Natural killer cell (primary cell): Measurements from ENCODE around the gene DLG5. TPM values are rescaled to one million over a fixed set of nuclear protein-coding genes. Genes with fewer than 3 reads are reported as not detected.

ENCODE experiments used
- ATAC-seq, 3 donors: fragments of 150-1000 bp in 2 of 3; fragments of 200-7000 bp in 1 of 3; cut with Tn5 transposase; 1 replicate in 1 of 3; 2 replicates in 2 of 3; pipeline ENCODE4 v1.10.0; 2021; ENCODE audit warnings: mild to moderate bottlenecking in 2 of 3, moderate library complexity in 2 of 3
- DNase-seq, 2 donors: peaks; one replicate each; pipeline versions ENCODE4 v3.0.0 to v3.0.0-alpha.2; 2013 to 2021; ENCODE audit warnings: mixed read lengths in 1 of 2
- H3K27ac ChIP-seq: one replicate; pipeline ENCODE4 v1.5.1; 2013; ENCODE audit warnings: mild to moderate bottlenecking, low read length
- H3K27me3 ChIP-seq: one replicate; pipeline ENCODE4 v1.6.1; 2013; ENCODE audit warnings: low read length; ENCODE audit not compliant: control insufficient read depth, insufficient read depth
- H3K36me3 ChIP-seq: one replicate; pipeline ENCODE4 v1.6.1; 2013; ENCODE audit warnings: low read length; ENCODE audit not compliant: control insufficient read depth, insufficient read depth
- H3K4me1 ChIP-seq: one replicate; pipeline ENCODE4 v1.6.1; 2013; ENCODE audit warnings: low read length; ENCODE audit not compliant: control insufficient read depth, insufficient read depth
- H3K4me3 ChIP-seq: one replicate; pipeline ENCODE4 v1.5.1; 2013; ENCODE audit warnings: low read length
- H3K9me3 ChIP-seq: one replicate; pipeline ENCODE4 v1.6.1; 2013; ENCODE audit warnings: low read length; ENCODE audit not compliant: control insufficient read depth, insufficient read depth
- H3K27ac Mint-ChIP-seq, 2 donors: one replicate each; pipeline ENCODE4 v1.8.0; 2022; ENCODE audit warnings: mild to moderate bottlenecking in 2 of 2, mixed read lengths in 2 of 2, moderate library complexity in 1 of 2
- H3K27me3 Mint-ChIP-seq, 2 donors: one replicate each; pipeline ENCODE4 v1.8.0; 2022; ENCODE audit warnings: low read depth in 2 of 2, mixed read lengths in 2 of 2
- H3K36me3 Mint-ChIP-seq: one replicate; pipeline ENCODE4 v1.8.0; 2022; ENCODE audit warnings: mixed read lengths
- H3K4me1 Mint-ChIP-seq, 2 donors: one replicate each; pipeline ENCODE4 v1.8.0; 2022; ENCODE audit warnings: mixed read lengths in 2 of 2
- H3K4me3 Mint-ChIP-seq: one replicate; pipeline ENCODE4 v1.8.0; 2022; ENCODE audit warnings: mild to moderate bottlenecking, moderate library complexity, mixed read lengths
- H3K9me3 Mint-ChIP-seq, 2 donors: one replicate each; pipeline ENCODE4 v1.8.0; 2022; ENCODE audit warnings: mixed read lengths in 2 of 2
- CTCF ChIP-seq: fragments of 200-600 bp; IDR thresholded peaks from one replicate; pipeline ENCODE4 v1.8.0; 2022; ENCODE audit warnings: antibody characterized with exemption
- WGBS: methylation state at CpG from one replicate; pipeline ENCODE4 v1.1.7; 2013; ENCODE audit warnings: missing lambda C conversion rate; ENCODE audit not compliant: insufficient coverage; 5-methylcytosine and 5-hydroxymethylcytosine counted together
- intact Hi-C: fragments of 100-400 bp; cut with micrococcal nuclease; formaldehyde crosslinking; loops from one replicate; pipeline ENCODE4 v1.14.2; 2022
- total RNA-seq, 4 donors: library from RNA; stranded (reverse); fragments of 120-200 nt in 1 of 4; gene quantifications; one replicate each; pipeline versions ENCODE4 v1.2.3 to v1.2.4, GENCODE V29; 2013 to 2022

DLG5 gene
- total RNA-seq, 3 donors from 2014 or later (not counting 1 experiment from before 2014, with no cell fraction given): 52.8 to 75.0 (median 52.9) TPM

DNA sequence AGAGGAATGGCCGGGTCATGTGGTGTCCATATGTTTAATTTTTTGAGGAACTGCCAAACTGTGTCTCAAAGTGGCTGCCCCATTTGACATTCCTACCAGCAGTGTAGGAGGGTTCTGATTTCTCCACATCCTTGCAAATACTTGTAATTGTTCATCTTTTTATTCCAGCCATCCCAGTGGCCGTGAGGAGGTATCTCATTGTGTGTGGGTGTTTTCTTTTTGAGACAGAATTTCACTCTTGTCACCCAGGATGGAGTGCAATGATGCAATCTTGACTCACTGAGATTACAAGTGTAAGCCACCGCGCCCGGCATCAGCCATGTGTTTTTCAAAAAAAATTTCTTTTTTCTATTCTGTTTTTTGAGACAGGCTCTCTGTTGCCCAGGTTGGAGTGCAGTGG lies 38.7 kb upstream of the DLG5 start:
- WGBS: 80% methylated on average over 5 of the region's 5 CpGs
- Mint-ChIP-seq H3K36me3 (no peaks in the 10 kb centered on the region), H3K4me3 (no peak overlapping the region)

GRCh38 chr10:77964811-77965210 lies 38.3 kb upstream of the DLG5 start:
- ATAC-seq (no peak), DNase-seq (no peak)
- H3K27ac Mint-ChIP-seq: no peak overlapping the region
- Histone ChIP-seq H3K27me3 (no peaks in the 10 kb centered on the region), H3K36me3 (no peaks in the 10 kb centered on the region), H3K4me3 (no peak overlapping the region), H3K4me1 (no peaks in the 10 kb centered on the region), H3K27ac (no peak overlapping the region), H3K9me3 (no peaks in the 10 kb centered on the region)
- H3K36me3 Mint-ChIP-seq: no peaks in the 10 kb centered on the region
- H3K4me3 Mint-ChIP-seq: no peak overlapping the region
- no peaks in the 10 kb centered on the region for H3K9me3 Mint-ChIP-seq
- intact Hi-C loops: no loop called here
- TF ChIP-seq CTCF: no peak
- H3K27me3 Mint-ChIP-seq: peaks cover 0 to 6% of the 10 kb centered on the region in 2 donors
- H3K4me1 Mint-ChIP-seq: no peaks in the 10 kb centered on the region
- 86% methylated on average over 1 of the region's 1 CpG for WGBS

More for the DNA sequence above, 38.7 kb upstream of the DLG5 start:
- no peak for TF ChIP-seq CTCF
- no peak for ATAC-seq
- Histone ChIP-seq H3K27ac (no peak overlapping the region), H3K4me3 (no peak overlapping the region), H3K9me3 (no peaks in the 10 kb centered on the region), H3K27me3 (no peaks in the 10 kb centered on the region), H3K36me3 (no peaks in the 10 kb centered on the region), H3K4me1 (no peaks in the 10 kb centered on the region)
- H3K27me3 Mint-ChIP-seq: peaks cover 0 to 6% of the 10 kb centered on the region in 2 donors
- H3K27ac Mint-ChIP-seq: no peak overlapping the region
- DNase-seq: no peak
- H3K9me3 Mint-ChIP-seq: no peaks in the 10 kb centered on the region
- intact Hi-C loops: no loop called here
- H3K4me1 Mint-ChIP-seq: no peaks in the 10 kb centered on the region

DNA sequence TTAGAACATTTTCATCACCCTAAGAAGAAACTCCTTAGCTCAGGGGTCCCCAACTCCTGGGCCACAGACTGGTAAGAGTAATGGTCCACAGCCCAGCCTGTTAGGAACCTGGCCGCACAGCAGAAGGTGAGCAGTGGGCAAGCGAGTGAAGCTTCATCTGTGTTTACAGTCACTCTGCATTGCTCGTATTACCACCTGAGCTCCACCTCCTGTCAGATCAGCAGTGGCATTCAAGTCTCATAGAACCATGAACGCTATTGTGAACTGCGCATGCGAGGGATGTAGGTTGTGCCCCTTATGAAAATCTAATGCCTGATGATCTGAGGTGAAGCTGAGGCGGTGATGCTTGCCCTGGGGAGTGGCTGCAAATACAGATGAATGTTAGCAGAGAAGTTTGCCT lies 37.3 kb upstream of the DLG5 start:
- H3K4me1 ChIP-seq: no peaks in the 10 kb centered on the region
- H3K9me3 ChIP-seq: no peaks in the 10 kb centered on the region
- no peaks in the 10 kb centered on the region for H3K4me1 Mint-ChIP-seq
- ATAC-seq: no peak
- no peak overlapping the region for H3K4me3 ChIP-seq
- H3K27ac ChIP-seq: no peak overlapping the region
- intact Hi-C loops: no loop called here
- no peak for TF ChIP-seq CTCF
- WGBS: 97% methylated on average over 7 of the region's 7 CpGs
- H3K27me3 Mint-ChIP-seq: peaks cover 0 to 6% of the 10 kb centered on the region in 2 donors
- no peak overlapping the region for H3K27ac Mint-ChIP-seq
- no peak overlapping the region for H3K4me3 Mint-ChIP-seq
- H3K9me3 Mint-ChIP-seq: no peaks in the 10 kb centered on the region
- H3K36me3 ChIP-seq: no peaks in the 10 kb centered on the region
- no peaks in the 10 kb centered on the region for H3K36me3 Mint-ChIP-seq
- no peaks in the 10 kb centered on the region for H3K27me3 ChIP-seq
- no peak for DNase-seq

DNA sequence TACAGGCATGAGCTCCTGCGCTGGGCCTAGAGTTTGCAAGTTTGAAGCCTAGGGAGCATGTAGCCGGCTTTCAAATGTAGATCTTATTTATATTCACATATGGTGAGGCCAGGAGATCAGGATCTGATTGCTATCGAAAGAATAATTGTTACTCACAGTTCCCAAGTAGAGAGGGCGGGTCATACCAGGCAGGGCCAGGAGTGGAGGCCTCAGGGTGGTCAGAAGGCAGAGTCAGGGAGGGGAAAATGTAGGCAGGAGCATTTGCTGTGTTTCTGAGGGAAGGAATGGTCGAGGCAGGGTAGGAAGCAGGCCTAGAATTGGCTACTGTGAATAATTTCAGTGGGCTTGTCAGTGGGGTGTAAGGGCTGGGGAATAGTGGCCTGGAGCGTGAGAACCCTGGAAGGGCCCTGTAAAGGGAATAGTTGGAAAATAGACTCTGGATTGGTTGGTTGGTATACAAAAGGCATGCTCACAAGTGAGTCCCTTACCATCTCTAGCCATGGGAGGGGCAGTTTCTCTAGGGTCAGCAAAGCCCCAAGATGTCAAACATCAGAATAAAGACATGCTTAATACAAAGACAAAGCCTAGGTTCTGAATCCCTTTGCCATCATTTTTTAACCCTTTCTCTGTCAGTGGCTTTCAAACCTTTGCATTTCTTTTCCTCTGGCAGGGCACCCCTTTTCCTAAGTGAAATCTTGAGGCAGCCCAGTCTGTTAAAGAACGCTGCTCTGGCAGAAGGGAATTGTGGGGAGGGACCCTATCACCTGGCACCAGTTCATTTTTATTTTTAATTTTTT lies 36.0 kb upstream of the DLG5 start:
- ATAC-seq: no peak
- no peaks in the 10 kb centered on the region for H3K36me3 Mint-ChIP-seq
- H3K27me3 Mint-ChIP-seq: peaks cover 0 to 6% of the 10 kb centered on the region in 2 donors
- Histone ChIP-seq H3K4me1 (no peaks in the 10 kb centered on the region), H3K4me3 (no peak overlapping the region), H3K36me3 (no peaks in the 10 kb centered on the region), H3K27ac (no peak overlapping the region), H3K27me3 (no peaks in the 10 kb centered on the region), H3K9me3 (no peaks in the 10 kb centered on the region)
- no peaks in the 10 kb centered on the region for H3K4me1 Mint-ChIP-seq
- no peak for TF ChIP-seq CTCF
- no peak overlapping the region for H3K4me3 Mint-ChIP-seq
- no peak for DNase-seq
- no peaks in the 10 kb centered on the region for H3K9me3 Mint-ChIP-seq
- no peak overlapping the region for H3K27ac Mint-ChIP-seq
- WGBS: 84% methylated on average over 7 of the region's 7 CpGs
- intact Hi-C loops: no loop called here
